DND-41 (cell line): ENCODE measurements around the gene KRT86.

Source experiments
- CTCF ChIP-seq: IDR thresholded peaks from 2 replicates; pipeline ENCODE4 v1.5.1; 2012; ENCODE audit warnings: borderline replicate concordance, low read length, moderate library complexity, mild to moderate bottlenecking; ENCODE audit not compliant: poor library complexity, severe bottlenecking; ENCODE audit errors: extremely low read depth
- EZH2 ChIP-seq: IDR thresholded peaks from 3 replicates; pipeline ENCODE4 v1.6.1; 2012; ENCODE audit warnings: borderline replicate concordance, low read depth, mild to moderate bottlenecking, moderate library complexity, low read length, inconsistent platforms; ENCODE audit not compliant: severe bottlenecking

- TF ChIP-seq EZH2 (no peak), CTCF (no peak)
Observed at GRCh38 chr12:52316290-52316689, 41.8 kb downstream of the KRT86 start.
